Measurements from ENCODE around the gene TMPRSS12.

DNA sequence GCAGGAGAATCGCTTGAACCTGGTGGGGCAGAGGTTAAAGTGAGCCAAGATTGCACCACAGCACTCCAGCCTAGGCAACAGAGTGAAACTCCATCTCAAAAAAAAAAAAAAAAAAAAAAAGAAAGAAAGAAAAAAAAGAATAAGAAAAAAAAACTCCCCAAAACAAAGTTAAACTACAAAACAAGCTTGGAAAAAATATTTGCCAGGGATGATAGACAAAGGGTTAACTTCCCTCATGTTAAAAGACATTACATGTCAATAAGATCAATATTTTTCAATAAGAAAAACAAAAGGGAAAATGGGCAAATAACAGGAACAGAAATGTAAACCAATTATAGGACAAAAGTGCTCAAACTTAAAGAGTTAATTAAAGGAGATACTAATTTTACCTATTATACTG is 83.2 kb downstream of the TMPRSS12 start:
- TF ChIP-seq, protein P1, sequence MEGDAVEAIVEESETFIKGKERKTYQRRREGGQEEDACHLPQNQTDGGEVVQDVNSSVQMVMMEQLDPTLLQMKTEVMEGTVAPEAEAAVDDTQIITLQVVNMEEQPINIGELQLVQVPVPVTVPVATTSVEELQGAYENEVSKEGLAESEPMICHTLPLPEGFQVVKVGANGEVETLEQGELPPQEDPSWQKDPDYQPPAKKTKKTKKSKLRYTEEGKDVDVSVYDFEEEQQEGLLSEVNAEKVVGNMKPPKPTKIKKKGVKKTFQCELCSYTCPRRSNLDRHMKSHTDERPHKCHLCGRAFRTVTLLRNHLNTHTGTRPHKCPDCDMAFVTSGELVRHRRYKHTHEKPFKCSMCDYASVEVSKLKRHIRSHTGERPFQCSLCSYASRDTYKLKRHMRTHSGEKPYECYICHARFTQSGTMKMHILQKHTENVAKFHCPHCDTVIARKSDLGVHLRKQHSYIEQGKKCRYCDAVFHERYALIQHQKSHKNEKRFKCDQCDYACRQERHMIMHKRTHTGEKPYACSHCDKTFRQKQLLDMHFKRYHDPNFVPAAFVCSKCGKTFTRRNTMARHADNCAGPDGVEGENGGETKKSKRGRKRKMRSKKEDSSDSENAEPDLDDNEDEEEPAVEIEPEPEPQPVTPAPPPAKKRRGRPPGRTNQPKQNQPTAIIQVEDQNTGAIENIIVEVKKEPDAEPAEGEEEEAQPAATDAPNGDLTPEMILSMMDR (IDR thresholded peaks at IDR 0.05), result no peak
- TF ChIP-seq POLR2A (IDR thresholded peaks at IDR 0.05), result no peak
